AG04450 (cell line): Measurements from ENCODE around the gene ATP6V0E2. TPM values are rescaled to one million over a fixed set of nuclear protein-coding genes. Genes with fewer than 3 reads are reported as not detected.

Experiments
- CTCF ChIA-PET: fragments of 300-600, 350-600 bp; formaldehyde crosslinking; extraction: SDS; loops from one replicate; lab custom pipeline; 2022; ENCODE audit warnings: antibody characterized with exemption, inconsistent platforms; lab: Charles Lee
- POLR2A ChIA-PET: fragments of 350-600 bp; formaldehyde crosslinking; extraction: SDS; loops from one replicate; lab custom pipeline; 2021; ENCODE audit warnings: antibody characterized with exemption, inconsistent platforms; lab: Yijun Ruan, JAX
- DNase-seq: peaks from one replicate; pipeline ENCODE4 v3.0.0-alpha.2; 2011; ENCODE audit warnings: low read depth, low spot score
- H3K27ac ChIP-seq: one replicate; pipeline ENCODE4 v1.5.1; 2012; ENCODE audit warnings: low read depth, low read length, control low read depth
- H3K27me3 ChIP-seq: one replicate; pipeline ENCODE4 v1.6.0; 2012; ENCODE audit warnings: low read length; ENCODE audit not compliant: control insufficient read depth, insufficient read depth
- H3K4me3 ChIP-seq: 2 replicates; pipeline ENCODE4 v1.5.1; 2011; ENCODE audit warnings: mild to moderate bottlenecking, low read depth, low read length, control low read depth
- H3K9me3 ChIP-seq: 2 replicates; pipeline ENCODE4 v1.5.1; 2012; ENCODE audit warnings: low read length; ENCODE audit not compliant: control insufficient read depth, insufficient read depth
- CTCF ChIP-seq: IDR thresholded peaks from 2 replicates; pipeline ENCODE4 v1.5.1; 2011; ENCODE audit warnings: low read depth, low read length, control low read depth, inconsistent platforms
- polyA plus RNA-seq: library from polyadenylated mRNA; depleted of rRNA; stranded (reverse); fragments of >200 nt; gene quantifications from 2 replicates; pipeline ENCODE4 v1.2.3, GENCODE V29; 2011

Gene ATP6V0E2
- polyA plus RNA-seq, 1 experiment: 13.4 TPM

DNA sequence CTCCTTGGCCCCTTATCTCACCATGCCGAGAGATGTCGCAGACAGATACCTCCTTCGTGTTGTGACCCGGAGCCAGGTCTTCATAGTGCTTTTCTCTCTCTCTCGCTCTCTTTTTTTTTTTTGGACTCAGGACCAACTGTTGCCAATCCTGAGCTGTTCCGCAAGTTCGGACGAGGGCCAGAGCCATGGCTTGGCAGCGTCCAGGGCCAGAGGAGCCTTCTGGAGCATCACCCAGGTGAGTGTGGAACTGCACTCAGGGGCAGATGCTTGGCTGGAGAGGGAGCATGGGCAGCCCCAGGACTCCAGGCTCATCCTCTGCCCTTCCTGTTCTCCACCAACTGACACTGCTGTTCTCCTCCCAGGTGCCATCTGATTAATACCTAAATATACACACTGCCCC lies 27.7 kb upstream of the ATP6V0E2 start:
- POLR2A ChIA-PET: no interaction called here
- Histone ChIP-seq H3K4me3 (no peak overlapping the region), H3K27me3 (no peaks in the 10 kb centered on the region), H3K9me3 (no peaks in the 10 kb centered on the region), H3K27ac (no peak overlapping the region)
- no peak for TF ChIP-seq CTCF
- CTCF ChIA-PET: no interaction called here
- DNase-seq: no peak

DNA sequence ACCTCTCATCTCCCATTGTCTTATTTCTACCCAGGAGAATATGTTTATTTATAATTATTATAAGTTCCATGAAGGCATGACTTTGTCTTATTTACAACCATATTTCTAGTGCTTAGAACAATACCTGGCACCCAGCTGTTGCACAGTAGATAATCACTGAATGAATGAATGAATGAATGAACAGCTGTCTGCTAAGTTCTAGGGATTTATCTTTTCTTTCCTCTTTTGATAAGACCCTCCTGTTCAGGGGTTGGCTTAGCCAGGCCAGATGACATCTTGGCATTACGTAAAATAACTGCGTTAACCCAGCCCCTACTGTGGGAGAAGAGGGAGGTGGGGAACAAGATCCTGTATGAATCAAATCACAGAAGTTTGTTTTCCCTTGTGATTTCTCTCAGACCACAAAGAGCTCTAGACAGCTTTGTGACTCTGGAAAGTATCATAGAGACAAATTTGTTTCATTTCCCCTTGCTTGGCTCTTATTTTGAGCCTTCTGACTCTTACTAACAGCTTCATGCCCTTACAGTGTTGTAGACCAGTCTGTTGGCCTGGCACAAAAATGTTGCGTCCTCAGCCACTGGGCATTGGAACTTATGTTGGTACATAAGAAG lies 27.2 kb upstream of the ATP6V0E2 start:
- Histone ChIP-seq H3K4me3 (no peak overlapping the region), H3K9me3 (no peaks in the 10 kb centered on the region), H3K27ac (no peak overlapping the region), H3K27me3 (no peaks in the 10 kb centered on the region)
- ChIA-PET CTCF (no interaction called here), POLR2A (no interaction called here)
- no peak for DNase-seq
- no peak for TF ChIP-seq CTCF

- H3K27ac ChIP-seq: no peak overlapping the region
- POLR2A ChIA-PET: no interaction called here
- no peak for DNase-seq
- H3K27me3 ChIP-seq: no peaks in the 10 kb centered on the region
- no peak overlapping the region for H3K4me3 ChIP-seq
- CTCF ChIA-PET: no interaction called here
- H3K9me3 ChIP-seq: no peaks in the 10 kb centered on the region
- TF ChIP-seq CTCF: no peak
These were observed 24.6 kb upstream of the ATP6V0E2 start for GRCh38 chr7:149849174-149849573.

DNA sequence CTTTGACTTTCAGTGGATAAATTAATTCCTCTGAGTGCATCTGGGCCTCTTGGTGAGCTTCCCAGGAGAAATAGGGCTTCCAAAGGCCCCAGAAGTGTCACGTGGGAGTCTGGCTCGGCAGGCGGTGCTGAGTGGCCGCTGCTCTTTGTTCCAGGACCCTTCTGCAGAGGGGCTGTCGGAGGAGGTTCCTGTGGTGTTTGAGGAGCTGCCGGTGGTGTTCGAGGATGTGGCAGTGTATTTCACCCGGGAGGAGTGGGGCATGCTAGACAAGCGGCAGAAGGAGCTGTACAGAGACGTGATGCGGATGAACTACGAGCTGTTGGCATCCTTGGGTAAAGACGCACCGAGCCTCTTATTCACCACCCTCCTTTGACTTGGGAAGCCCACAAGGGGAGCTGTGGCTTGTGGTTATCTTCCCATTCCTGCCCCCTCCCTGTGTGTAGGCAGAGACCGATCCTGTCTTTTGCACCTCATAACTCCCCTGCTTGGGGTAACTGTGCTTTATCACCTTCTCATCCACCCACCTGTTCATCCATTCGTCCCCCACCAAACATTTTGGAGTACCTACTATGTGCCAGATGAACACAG lies 23.7 kb upstream of the ATP6V0E2 start:
- H3K27me3 ChIP-seq: no peaks in the 10 kb centered on the region
- CTCF ChIA-PET: no interaction called here
- POLR2A ChIA-PET: no interaction called here
- no peak overlapping the region for H3K4me3 ChIP-seq
- no peaks in the 10 kb centered on the region for H3K9me3 ChIP-seq
- no peak for TF ChIP-seq CTCF
- DNase-seq: no peak
- H3K27ac ChIP-seq: no peak overlapping the region

DNA sequence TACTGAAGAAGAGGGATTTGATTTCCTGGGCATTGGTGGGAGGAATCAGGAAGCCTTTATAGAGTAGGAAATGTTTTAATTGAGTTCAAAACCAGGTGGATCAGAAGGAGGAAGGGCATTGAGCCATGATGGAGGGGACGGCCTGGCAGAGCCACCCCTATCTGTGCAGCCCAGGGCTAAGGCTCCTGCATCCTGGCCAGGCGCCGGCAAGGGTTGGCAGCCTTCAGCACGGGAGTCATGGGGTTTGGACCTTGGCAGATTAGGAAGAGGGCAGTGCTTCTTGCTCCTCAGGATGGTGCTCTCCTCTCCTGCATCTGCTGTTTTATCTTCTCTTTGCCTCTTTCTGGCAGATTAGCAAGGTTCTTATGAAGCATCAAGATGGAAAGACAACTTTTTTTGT lies 23.1 kb upstream of the ATP6V0E2 start:
- no peaks in the 10 kb centered on the region for H3K27me3 ChIP-seq
- DNase-seq: no peak
- TF ChIP-seq CTCF: no peak
- POLR2A ChIA-PET: no interaction called here
- H3K9me3 ChIP-seq: no peaks in the 10 kb centered on the region
- no peak overlapping the region for H3K27ac ChIP-seq
- H3K4me3 ChIP-seq: no peak overlapping the region
- CTCF ChIA-PET: no interaction called here
